Nasal cavity respiratory epithelium epithelial cell of viscerocranial mucosa (primary cell): Measurements from ENCODE around the gene C1R. TPM values are rescaled to one million over a fixed set of nuclear protein-coding genes. Genes with fewer than 3 reads are reported as not detected.

ENCODE experiments used
- total RNA-seq: library from RNA; depleted of rRNA; stranded (reverse); fragments of >200 nt; gene quantifications from 2 replicates; pipeline ENCODE4 v1.2.3, GENCODE V29; 2014

C1R gene
- total RNA-seq: 2.1 and 50.6 TPM in 2 replicates

GRCh38 chr12:7092229-7092985 is at the start of gene C1R:
Gene C1R, minus strand, starts transcription at chr12:7092445. Its CDS starts 57 bp downstream, at chr12:7092388.

GRCh38 chr12:7129872-7130691 is 37.8 kb upstream of the C1R start, which contains the start of gene CLSTN3:
Gene CLSTN3, plus strand, starts transcription at chr12:7130371. Its CDS starts 278 bp downstream, at chr12:7130649.

GRCh38 chr12:7128681-7129286 is 36.5 kb upstream of the C1R start, which contains the start of gene RBP5:
Gene RBP5, minus strand, starts transcription at chr12:7128889. Its CDS starts 114 bp downstream, at chr12:7128775.

GRCh38 chr12:7108796-7109571 is 16.7 kb upstream of the C1R start, which contains the start of gene C1RL:
Gene C1RL, minus strand, starts transcription at chr12:7109214. Its CDS starts 34 bp downstream, at chr12:7109180.

GRCh38 chr12:7060353-7060954 is 31.8 kb downstream of the C1R start, which contains the start of gene C1S:
Gene C1S, plus strand, starts transcription at chr12:7060718. Its CDS starts 1,195 bp downstream, at chr12:7061913.

Other genes with a start within 250 kb of the C1R start
- gene CDCA3, start 241.2 kb downstream of the C1R start, total RNA-seq: 0.57 and 0.68 TPM in 2 replicates
- gene USP5, start 240.3 kb downstream of the C1R start, total RNA-seq: 44.8 and 68.4 TPM in 2 replicates
- gene TPI1, start 224.9 kb downstream of the C1R start, total RNA-seq: 571 and 622 TPM in 2 replicates
- 5.6 and 15.0 TPM in 2 replicates for gene SPSB2, start 219.1 kb downstream of the C1R start, total RNA-seq
- 8.2 and 9.8 TPM in 2 replicates for gene LRRC23, start 187.6 kb downstream of the C1R start, total RNA-seq
- 3.1 and 14.0 TPM in 2 replicates for gene ENO2, start 177.9 kb downstream of the C1R start, total RNA-seq
- 5.1 and 27.6 TPM in 2 replicates for gene ATN1, start 164.5 kb downstream of the C1R start, total RNA-seq
- gene RNU7-1, start 148.6 kb downstream of the C1R start, total RNA-seq: not detected in 2 replicates
- gene C12orf57, start 148.4 kb downstream of the C1R start, total RNA-seq: 52.6 and 80.0 TPM in 2 replicates
- 12.3 and 17.4 TPM in 2 replicates for gene PTPN6, start 141.1 kb downstream of the C1R start, total RNA-seq
- gene PHB2, start 121.8 kb downstream of the C1R start, total RNA-seq: 63.6 and 112 TPM in 2 replicates
- 42.0 and 88.2 TPM in 2 replicates for gene EMG1, start 121.5 kb downstream of the C1R start, total RNA-seq
- gene LPCAT3, start 74.0 kb downstream of the C1R start, total RNA-seq: 10.6 and 21.0 TPM in 2 replicates
- 3.1 and 66.9 TPM in 2 replicates for gene C1S, start 31.7 kb downstream of the C1R start, total RNA-seq
- 10.6 and 23.3 TPM in 2 replicates for gene C1RL, start 16.8 kb upstream of the C1R start, total RNA-seq
- gene RBP5, start 36.4 kb upstream of the C1R start, total RNA-seq: not detected in 2 replicates
- gene CLSTN3, start 37.9 kb upstream of the C1R start, total RNA-seq: 8.2 and 28.2 TPM in 2 replicates
- 31.1 and 32.7 TPM in 2 replicates for gene PEX5, start 97.2 kb upstream of the C1R start, total RNA-seq
- not detected in 2 replicates for gene ACSM4, start 211.6 kb upstream of the C1R start, total RNA-seq